NCI-H2081 treated with DMSO at 0.1 percent for 48 hours (cell line): ENCODE data around the gene KL.

Source experiments
- DNase-seq: peaks from one replicate; lab custom pipeline; 2025; lab: John Stamatoyannopoulos, UW

The KL gene

GRCh38 chr13:33112766-33113165, 96.5 kb downstream of the KL start:
- DNase-seq, result no peak

GRCh38 chr13:33114146-33114545, 97.9 kb downstream of the KL start:
- DNase-seq, result no peak

- DNase-seq, result no peak
Observed at GRCh38 chr13:33115274-33115673, 99.1 kb downstream of the KL start.
